Sigmoid colon (tissue), 7 donors: ENCODE data around the gene PCDHGA5. TPM values are rescaled to one million over a fixed set of nuclear protein-coding genes. Genes with fewer than 3 reads are reported as not detected.

Experiments used
- polyA plus RNA-seq, 3 donors: library from polyadenylated mRNA; stranded (reverse); fragments of 200-250 nt; gene quantifications; one replicate each; pipeline ENCODE4 v1.2.3, GENCODE V29; 2013
- total RNA-seq, 4 donors: library from RNA; depleted of rRNA; stranded (reverse); fragments of >200 nt; gene quantifications; one replicate each; pipeline ENCODE4 v1.1.0, GENCODE V29; 2016
- donor health status: healthy with polysubstance abuse.
- donor health status: Bipolar disorder and iron deficiency.
- donor health status: healthy.

PCDHGA5 gene
- total and polyA plus RNA-seq, 7 donors = 0.57 to 8.3 (median 6.1) TPM; not detected in 2

Other genes starting within 250 kb of the PCDHGA5 start
Only the 30 nearest of the 36 such genes appear.
- gene PCDHB9, start 177.0 kb upstream of the PCDHGA5 start, total RNA-seq = 1 to 10 TPM; 2.1 to 6.2 (median 5.1) TPM
- gene PCDHB9, start 177.0 kb upstream of the PCDHGA5 start, polyA plus RNA-seq = under 1 TPM in 2 of 3 donors, not detected in 1; under 0.01 to 0.26 TPM
- gene PCDHB10, start 171.8 kb upstream of the PCDHGA5 start, total RNA-seq = 1 to 10 TPM; 3.9 to 6.2 (median 4.9) TPM
- under 1 TPM in 2 of 3 donors, not detected in 1; 0.60 to 0.80 TPM for gene PCDHB10, start 171.8 kb upstream of the PCDHGA5 start, polyA plus RNA-seq
- gene PCDHB11, start 164.5 kb upstream of the PCDHGA5 start, total RNA-seq = 1 to 10 TPM; 1.8 to 5.0 (median 3.6) TPM
- under 1 TPM in 1 of 3 donors, not detected in 2; 0.34 TPM for gene PCDHB11, start 164.5 kb upstream of the PCDHGA5 start, polyA plus RNA-seq
- 10 to 100 TPM in 1 of 4 donors, 1 to 10 TPM in 3; 4.3 to 10.2 (median 5.7) TPM for gene PCDHB12, start 155.4 kb upstream of the PCDHGA5 start, total RNA-seq
- under 1 TPM in 2 of 3 donors, not detected in 1; 0.34 to 0.60 TPM for gene PCDHB12, start 155.4 kb upstream of the PCDHGA5 start, polyA plus RNA-seq
- gene PCDHB13, start 150.2 kb upstream of the PCDHGA5 start, total RNA-seq = 1 to 10 TPM; 3.3 to 7.8 (median 6.1) TPM
- gene PCDHB13, start 150.2 kb upstream of the PCDHGA5 start, polyA plus RNA-seq = under 1 TPM in 2 of 3 donors, not detected in 1; 0.23 to 0.52 TPM
- 10 to 100 TPM in 1 of 4 donors, 1 to 10 TPM in 3; 6.3 to 10.5 (median 8.3) TPM for gene PCDHB14, start 140.8 kb upstream of the PCDHGA5 start, total RNA-seq
- gene PCDHB14, start 140.8 kb upstream of the PCDHGA5 start, polyA plus RNA-seq = 1 to 10 TPM in 1 of 3 donors, not detected in 2; 1.0 TPM
- gene PCDHB15, start 118.8 kb upstream of the PCDHGA5 start, total RNA-seq = 1 to 10 TPM; 2.9 to 7.3 (median 5.4) TPM
- gene PCDHB15, start 118.8 kb upstream of the PCDHGA5 start, polyA plus RNA-seq = under 1 TPM in 2 of 3 donors, not detected in 1; 0.23 to 0.93 TPM
- gene SLC25A2, start 60.1 kb upstream of the PCDHGA5 start, total RNA-seq = under 1 TPM in 2 of 4 donors, not detected in 2; 0.81 to 0.82 TPM
- gene SLC25A2, start 60.1 kb upstream of the PCDHGA5 start, polyA plus RNA-seq = under 1 TPM in 1 of 3 donors, not detected in 2; 0.35 TPM
- 10 to 100 TPM; 44.9 to 62.2 (median 48.1) TPM for gene TAF7, start 43.4 kb upstream of the PCDHGA5 start, total RNA-seq
- gene TAF7, start 43.4 kb upstream of the PCDHGA5 start, polyA plus RNA-seq = 10 to 100 TPM; 60.1 to 68.0 (median 62.7) TPM
- 1 to 10 TPM in 3 of 4 donors, under 1 TPM in 1; 0.71 to 1.4 (median 1.1) TPM for gene PCDHGA1, start 33.6 kb upstream of the PCDHGA5 start, total RNA-seq
- gene PCDHGA1, start 33.6 kb upstream of the PCDHGA5 start, polyA plus RNA-seq = under 1 TPM in 1 of 3 donors, not detected in 2; 0.26 TPM
- gene PCDHGA2, start 25.4 kb upstream of the PCDHGA5 start, total RNA-seq = 1 to 10 TPM; 2.8 to 4.9 (median 3.8) TPM
- under 1 TPM in 1 of 3 donors, not detected in 2; 0.47 TPM for gene PCDHGA2, start 25.4 kb upstream of the PCDHGA5 start, polyA plus RNA-seq
- gene PCDHGA3, start 20.3 kb upstream of the PCDHGA5 start, total RNA-seq = 1 to 10 TPM; 1.5 to 4.4 (median 3.1) TPM
- gene PCDHGA3, start 20.3 kb upstream of the PCDHGA5 start, polyA plus RNA-seq = under 1 TPM in 2 of 3 donors, not detected in 1; 0.19 to 0.60 TPM
- gene PCDHGB1, start 14.1 kb upstream of the PCDHGA5 start, total RNA-seq = 1 to 10 TPM; 2.5 to 8.4 (median 4.1) TPM
- gene PCDHGB1, start 14.1 kb upstream of the PCDHGA5 start, polyA plus RNA-seq = under 1 TPM in 1 of 3 donors, not detected in 2; 0.26 TPM
- 10 to 100 TPM in 1 of 4 donors, 1 to 10 TPM in 3; 5.0 to 11.3 (median 6.7) TPM for gene PCDHGA4, start 9.1 kb upstream of the PCDHGA5 start, total RNA-seq
- under 1 TPM in 1 of 3 donors, not detected in 2; 0.47 TPM for gene PCDHGA4, start 9.1 kb upstream of the PCDHGA5 start, polyA plus RNA-seq
- 10 to 100 TPM in 2 of 4 donors, 1 to 10 TPM in 2; 4.3 to 12.9 (median 8.0) TPM for gene PCDHGB2, start 4.2 kb upstream of the PCDHGA5 start, total RNA-seq
- gene PCDHGB2, start 4.2 kb upstream of the PCDHGA5 start, polyA plus RNA-seq = under 1 TPM in 1 of 3 donors, not detected in 2; 0.51 TPM
- gene PCDHGB3, start 6.1 kb downstream of the PCDHGA5 start, total RNA-seq = 10 to 100 TPM in 1 of 4 donors, 1 to 10 TPM in 3; 6.1 to 16.1 (median 7.7) TPM
- gene PCDHGB3, start 6.1 kb downstream of the PCDHGA5 start, polyA plus RNA-seq = under 1 TPM in 2 of 3 donors, not detected in 1; under 0.01 to 0.41 TPM
- 10 to 100 TPM in 2 of 4 donors, 1 to 10 TPM in 2; 5.4 to 13.6 (median 8.4) TPM for gene PCDHGA6, start 9.7 kb downstream of the PCDHGA5 start, total RNA-seq
- gene PCDHGA6, start 9.7 kb downstream of the PCDHGA5 start, polyA plus RNA-seq = under 1 TPM in 1 of 3 donors, not detected in 2; 0.85 TPM
- gene PCDHGA7, start 18.6 kb downstream of the PCDHGA5 start, total RNA-seq = 10 to 100 TPM in 3 of 4 donors, 1 to 10 TPM in 1; 8.2 to 15.2 (median 10.9) TPM
- under 1 TPM in 1 of 3 donors, not detected in 2; 0.42 TPM for gene PCDHGA7, start 18.6 kb downstream of the PCDHGA5 start, polyA plus RNA-seq
- 1 to 10 TPM; 6.1 to 9.1 (median 7.5) TPM for gene PCDHGB4, start 23.5 kb downstream of the PCDHGA5 start, total RNA-seq
- gene PCDHGB4, start 23.5 kb downstream of the PCDHGA5 start, polyA plus RNA-seq = under 1 TPM in 1 of 3 donors, not detected in 2; 0.54 TPM
- 1 to 10 TPM; 4.4 to 7.9 (median 6.6) TPM for gene PCDHGA8, start 28.5 kb downstream of the PCDHGA5 start, total RNA-seq
- under 1 TPM in 1 of 3 donors, not detected in 2; 0.16 TPM for gene PCDHGA8, start 28.5 kb downstream of the PCDHGA5 start, polyA plus RNA-seq
- gene PCDHGB5, start 33.8 kb downstream of the PCDHGA5 start, total RNA-seq = 10 to 100 TPM; 10.0 to 16.6 (median 11.8) TPM
- gene PCDHGB5, start 33.8 kb downstream of the PCDHGA5 start, polyA plus RNA-seq = 1 to 10 TPM in 1 of 3 donors, under 1 TPM in 1, not detected in 1; 0.23 to 1.3 TPM
- 10 to 100 TPM in 3 of 4 donors, 1 to 10 TPM in 1; 7.5 to 15.8 (median 11.3) TPM for gene PCDHGA9, start 38.6 kb downstream of the PCDHGA5 start, total RNA-seq
- under 1 TPM in 1 of 3 donors, not detected in 2; 0.79 TPM for gene PCDHGA9, start 38.6 kb downstream of the PCDHGA5 start, polyA plus RNA-seq
- gene PCDHGB6, start 43.9 kb downstream of the PCDHGA5 start, total RNA-seq = 10 to 100 TPM in 3 of 4 donors, 1 to 10 TPM in 1; 8.9 to 15.0 (median 12.1) TPM
- 1 to 10 TPM in 1 of 3 donors, not detected in 2; 1.2 TPM for gene PCDHGB6, start 43.9 kb downstream of the PCDHGA5 start, polyA plus RNA-seq
- gene PCDHGA10, start 48.8 kb downstream of the PCDHGA5 start, total RNA-seq = 10 to 100 TPM in 2 of 4 donors, 1 to 10 TPM in 2; 6.1 to 11.5 (median 9.0) TPM
- gene PCDHGA10, start 48.8 kb downstream of the PCDHGA5 start, polyA plus RNA-seq = 1 to 10 TPM in 1 of 3 donors, under 1 TPM in 2; 0.23 to 1.0 (median 0.60) TPM
- 10 to 100 TPM; 16.1 to 19.4 (median 17.6) TPM for gene PCDHGB7, start 53.5 kb downstream of the PCDHGA5 start, total RNA-seq
- 1 to 10 TPM in 1 of 3 donors, under 1 TPM in 1, not detected in 1; 0.60 to 2.4 TPM for gene PCDHGB7, start 53.5 kb downstream of the PCDHGA5 start, polyA plus RNA-seq
- gene PCDHGA11, start 56.9 kb downstream of the PCDHGA5 start, total RNA-seq = 10 to 100 TPM in 1 of 4 donors, 1 to 10 TPM in 3; 6.1 to 10.8 (median 8.1) TPM
- under 1 TPM in 1 of 3 donors, not detected in 2; 0.89 TPM for gene PCDHGA11, start 56.9 kb downstream of the PCDHGA5 start, polyA plus RNA-seq
- 10 to 100 TPM in 2 of 4 donors, 1 to 10 TPM in 2; 5.4 to 14.1 (median 11.3) TPM for gene PCDHGA12, start 66.3 kb downstream of the PCDHGA5 start, total RNA-seq
- under 1 TPM in 1 of 3 donors, not detected in 2; 0.80 TPM for gene PCDHGA12, start 66.3 kb downstream of the PCDHGA5 start, polyA plus RNA-seq
- gene PCDHGC3, start 111.8 kb downstream of the PCDHGA5 start, total RNA-seq = 10 to 100 TPM; 31.4 to 47.8 (median 39.4) TPM
- gene PCDHGC3, start 111.8 kb downstream of the PCDHGA5 start, polyA plus RNA-seq = 10 to 100 TPM in 2 of 3 donors, 1 to 10 TPM in 1; 5.1 to 24.1 (median 23.4) TPM
- 1 to 10 TPM; 2.5 to 8.6 (median 5.2) TPM for gene PCDHGC4, start 120.9 kb downstream of the PCDHGA5 start, total RNA-seq
- under 1 TPM in 1 of 3 donors, not detected in 2; 0.47 TPM for gene PCDHGC4, start 120.9 kb downstream of the PCDHGA5 start, polyA plus RNA-seq
- 1 to 10 TPM; 1.1 to 5.6 (median 3.6) TPM for gene PCDHGC5, start 124.9 kb downstream of the PCDHGA5 start, total RNA-seq
- gene PCDHGC5, start 124.9 kb downstream of the PCDHGA5 start, polyA plus RNA-seq = under 1 TPM in 2 of 3 donors, not detected in 1; 0.26 to 0.60 TPM